HG02885 (cell line): ENCODE results near the gene RAB14.

ENCODE experiments used
- ATAC-seq: cut with Tn5 transposase; IDR thresholded peaks from one replicate; pipeline ENCODE4 v1.9.1; 2021; ENCODE audit warnings: mild to moderate bottlenecking; ENCODE audit not compliant: unreplicated experiment, poor library complexity

Gene RAB14

GRCh38 chr9:121220996-121221663 lies 19.5 kb upstream of the RAB14 start:
- ATAC-seq: no peak

- no peak for ATAC-seq
Observed at GRCh38 chr9:121219530-121219929, 17.9 kb upstream of the RAB14 start.

GRCh38 chr9:121218357-121219027 lies 16.8 kb upstream of the RAB14 start:
- peak; percentile 27 for ATAC-seq

GRCh38 chr9:121217609-121218292 lies 16.1 kb upstream of the RAB14 start:
- peak; percentile 88 for ATAC-seq

DNA sequence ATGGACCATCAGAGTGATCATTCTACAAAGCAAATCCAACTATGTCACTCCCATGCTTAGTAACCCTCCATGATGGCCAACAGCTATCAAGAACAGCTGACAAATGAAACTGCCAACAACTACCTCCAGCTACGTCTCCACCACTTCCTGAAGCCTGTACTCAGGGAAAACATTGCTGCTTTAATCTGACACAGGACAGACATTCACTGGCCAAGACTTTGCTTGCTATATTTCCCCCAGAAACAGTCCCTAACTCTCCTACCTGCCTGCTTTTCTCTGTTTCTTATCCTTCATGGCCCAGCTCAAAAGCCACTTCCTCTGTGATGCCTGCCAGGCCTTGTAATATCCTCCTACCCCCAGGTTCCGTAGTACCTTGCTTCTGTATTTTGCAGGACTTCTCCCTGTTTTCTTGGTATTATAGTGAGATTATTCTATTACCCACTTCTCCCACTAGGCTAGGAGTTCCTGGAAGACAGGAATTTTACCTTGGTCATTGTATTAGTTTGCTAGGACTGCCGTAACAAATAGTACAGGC lies 14.7 kb upstream of the RAB14 start:
- ATAC-seq: no peak

- no peak for ATAC-seq
Observed at GRCh38 chr9:121214005-121214404, 12.3 kb upstream of the RAB14 start.

DNA sequence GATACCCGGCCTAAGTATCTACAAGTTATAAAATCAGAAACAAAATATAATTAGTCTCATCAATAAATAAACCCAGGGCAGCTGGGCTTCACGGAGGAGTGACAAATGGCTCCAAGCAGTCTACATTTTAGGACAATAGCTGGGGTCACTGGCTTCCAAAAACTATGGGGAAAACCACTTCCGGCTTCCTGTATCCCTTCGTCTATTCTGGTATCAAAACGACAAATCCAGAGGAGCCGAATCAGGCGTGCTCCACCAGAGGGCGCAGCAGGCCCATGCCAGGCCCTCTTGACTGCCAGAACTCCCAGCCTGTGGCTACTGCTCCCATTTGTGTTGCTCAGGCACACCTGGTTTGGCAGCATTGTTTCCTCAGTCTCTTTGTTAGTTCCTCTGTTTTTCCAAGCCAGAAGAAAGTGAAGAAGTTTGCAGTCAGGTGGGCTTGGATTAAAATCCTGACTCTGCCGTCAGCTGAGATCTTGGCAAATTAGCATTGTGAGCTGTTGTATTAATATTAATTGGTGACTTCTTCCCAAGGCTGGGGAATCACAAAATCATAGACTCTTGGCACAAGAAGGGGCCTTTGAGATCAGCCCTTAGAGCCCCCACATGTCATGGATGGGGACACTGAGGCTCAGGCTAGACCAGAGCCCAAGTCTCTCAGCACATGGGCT lies 11.6 kb upstream of the RAB14 start:
- no peak for ATAC-seq

GRCh38 chr9:121210536-121210935 lies 8.9 kb upstream of the RAB14 start:
- ATAC-seq: no peak

GRCh38 chr9:121207371-121207940 lies 5.8 kb upstream of the RAB14 start:
- ATAC-seq: peak; percentile 79

GRCh38 chr9:121206516-121207370 lies 5.1 kb upstream of the RAB14 start:
- ATAC-seq: peak; percentile 42

DNA sequence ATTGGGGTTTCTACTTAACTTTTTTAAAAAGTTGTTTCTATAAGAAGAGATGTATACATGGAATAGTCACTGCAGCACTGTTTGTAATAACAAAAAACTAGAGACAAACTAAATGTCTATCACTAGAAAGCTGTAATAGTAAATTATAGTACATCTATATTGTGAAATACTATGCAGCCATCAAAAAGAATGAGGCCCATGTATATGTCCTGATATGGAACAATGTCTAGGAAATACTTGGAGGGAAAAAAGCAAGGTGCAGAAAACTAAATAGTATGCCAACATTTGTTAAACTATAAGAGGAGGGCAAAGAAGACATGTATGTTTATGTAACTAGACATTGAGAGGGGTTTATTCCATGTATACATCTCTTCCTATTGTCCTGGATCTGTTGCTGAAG lies 2.9 kb upstream of the RAB14 start:
- ATAC-seq: no peak

DNA sequence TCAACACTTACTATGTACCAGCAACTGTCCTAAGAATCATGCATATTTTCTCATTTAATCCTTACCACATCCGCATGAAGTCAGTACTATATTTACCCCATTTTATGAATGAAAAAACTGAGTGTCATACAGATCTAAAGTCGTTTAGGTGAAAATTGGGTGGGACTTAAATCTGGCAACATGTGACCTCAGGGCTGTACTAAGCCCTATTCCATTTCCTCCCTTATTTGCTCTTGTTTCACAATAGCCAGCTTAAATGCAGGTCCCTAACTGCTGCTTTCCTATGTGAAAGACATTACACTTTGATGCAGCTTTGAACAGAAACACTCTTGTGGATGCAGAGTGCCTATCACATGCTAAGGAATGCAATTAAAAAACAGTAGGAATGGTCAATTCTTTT lies 2.5 kb upstream of the RAB14 start:
- ATAC-seq: no peak

DNA sequence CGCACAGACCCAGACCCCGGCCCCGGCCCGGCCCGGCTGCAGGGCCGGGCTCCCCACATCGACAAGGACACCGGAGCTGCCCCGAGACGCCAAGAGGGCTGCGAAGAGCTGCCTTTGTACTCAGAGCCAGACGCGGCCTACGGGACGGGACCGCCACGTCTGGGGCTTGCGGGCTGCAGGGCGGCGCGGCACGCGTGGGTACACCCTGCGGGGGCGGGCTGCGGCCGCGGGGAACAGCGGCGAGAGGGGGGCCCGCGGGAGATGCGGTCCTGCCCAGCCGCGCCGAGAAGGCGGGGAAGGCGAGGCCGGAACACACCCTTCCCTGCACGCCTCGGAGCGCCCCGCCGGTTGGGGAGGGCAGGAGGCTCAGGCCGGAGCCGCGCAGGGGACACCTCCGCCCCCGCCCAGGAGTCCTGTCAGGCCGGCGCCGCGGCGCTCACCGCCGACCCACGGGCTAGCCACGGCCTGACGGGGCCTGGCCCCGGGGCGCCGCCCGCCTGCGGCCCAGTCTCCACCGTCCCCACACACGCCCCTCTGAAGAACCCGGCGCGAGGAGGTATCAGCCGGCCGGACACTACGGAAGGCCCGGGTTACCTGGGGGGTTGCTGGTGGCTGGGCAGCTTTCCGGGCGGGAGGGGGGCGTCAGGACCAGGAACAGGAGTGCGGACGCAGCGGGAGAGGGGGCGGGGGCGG lies 478 bp downstream of the RAB14 start:
- ATAC-seq: peak; percentile 28

- no peak for ATAC-seq
Observed at GRCh38 chr9:121200356-121200755, 1.3 kb downstream of the RAB14 start.

- no peak for ATAC-seq
Observed at GRCh38 chr9:121199921-121200320, 1.7 kb downstream of the RAB14 start.

DNA sequence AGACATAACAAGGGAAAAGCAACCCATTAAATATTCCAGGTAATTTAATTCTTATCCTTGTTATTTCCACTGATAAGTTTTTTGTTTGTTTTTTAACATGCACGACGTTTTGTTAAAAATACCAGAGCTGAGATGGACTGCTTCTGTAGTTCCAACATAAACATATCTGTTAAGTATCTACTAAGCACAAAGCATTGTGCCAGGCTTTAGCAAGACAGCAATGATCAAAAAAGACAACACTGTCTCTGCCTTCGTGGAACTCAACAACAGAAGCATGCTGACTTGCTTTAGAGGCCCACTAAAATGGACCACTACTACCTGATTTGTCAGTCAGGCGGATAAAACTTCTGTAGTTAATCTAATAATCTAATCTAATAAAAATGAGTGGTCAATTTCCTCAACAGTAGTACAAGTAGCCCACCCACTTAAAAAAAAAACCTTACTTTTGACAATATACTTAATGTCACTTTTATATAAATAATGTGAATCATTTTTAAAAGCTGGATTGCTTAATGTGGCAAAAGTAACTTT lies 3.1 kb downstream of the RAB14 start:
- no peak for ATAC-seq

DNA sequence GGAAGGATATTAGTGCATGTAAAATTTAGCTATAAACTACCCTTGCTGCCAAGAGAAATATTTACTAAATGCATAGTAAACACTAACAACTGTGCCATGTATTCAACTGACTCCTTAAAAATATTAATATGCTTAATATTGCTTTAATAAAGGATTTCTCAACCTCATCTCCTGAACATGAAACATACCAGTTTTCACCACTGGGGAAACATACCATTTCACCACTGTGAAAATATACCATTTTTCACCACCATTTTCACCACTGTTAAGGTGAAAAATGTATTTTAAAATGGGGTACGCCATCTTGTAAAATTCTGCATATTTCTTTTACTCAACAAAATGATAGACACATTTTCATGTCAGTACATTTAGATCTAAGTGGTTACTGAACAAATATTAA lies 4.5 kb downstream of the RAB14 start:
- ATAC-seq: no peak

DNA sequence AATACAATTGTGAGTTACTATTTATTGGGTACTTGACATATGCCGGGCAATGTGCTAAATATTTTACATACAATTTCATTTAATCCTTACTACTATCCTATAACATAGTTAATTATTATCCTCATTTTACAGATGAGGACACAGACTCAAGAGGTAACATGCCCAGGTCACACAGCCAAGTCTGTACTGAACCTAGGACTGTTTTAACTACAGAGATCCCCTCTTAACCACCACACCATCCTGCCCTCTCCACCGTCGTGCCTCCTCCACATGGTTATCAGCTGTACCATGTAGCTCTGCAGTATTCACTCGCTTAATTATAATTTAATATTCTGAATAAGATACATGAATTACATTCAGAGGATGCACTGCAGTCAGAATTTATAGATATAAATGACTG lies 5.3 kb downstream of the RAB14 start:
- no peak for ATAC-seq

GRCh38 chr9:121194730-121195129 lies 6.9 kb downstream of the RAB14 start:
- no peak for ATAC-seq
